Glutamatergic neuron (in vitro differentiated cells): ENCODE measurements around the gene GRIP1. TPM values are rescaled to one million over a fixed set of nuclear protein-coding genes. Genes with fewer than 3 reads are reported as not detected.

Source experiments
- DNase-seq: peaks from one replicate; pipeline ENCODE4 v3.0.0; 2022
- H3K27ac Mint-ChIP-seq: one replicate; pipeline ENCODE4 v1.8.0; 2020; ENCODE audit warnings: mild to moderate bottlenecking, mixed read lengths, inconsistent platforms; ENCODE audit not compliant: unreplicated experiment
- H3K27me3 Mint-ChIP-seq: one replicate; pipeline ENCODE4 v1.8.0; 2020; ENCODE audit warnings: mild to moderate bottlenecking, moderate library complexity, mixed read lengths, inconsistent platforms; ENCODE audit not compliant: unreplicated experiment
- H3K36me3 Mint-ChIP-seq: one replicate; pipeline ENCODE4 v1.8.0; 2020; ENCODE audit warnings: mild to moderate bottlenecking, mixed read lengths, inconsistent platforms; ENCODE audit not compliant: unreplicated experiment
- H3K4me1 Mint-ChIP-seq: one replicate; pipeline ENCODE4 v1.8.0; 2020; ENCODE audit warnings: mild to moderate bottlenecking, low read depth, mixed read lengths, inconsistent platforms; ENCODE audit not compliant: unreplicated experiment
- H3K4me3 Mint-ChIP-seq: one replicate; pipeline ENCODE4 v1.8.0; 2020; ENCODE audit warnings: mild to moderate bottlenecking, mixed read lengths, inconsistent platforms; ENCODE audit not compliant: unreplicated experiment
- H3K9me3 Mint-ChIP-seq: one replicate; pipeline ENCODE4 v1.8.0; 2020; ENCODE audit warnings: mild to moderate bottlenecking, moderate library complexity, mixed read lengths, inconsistent platforms; ENCODE audit not compliant: unreplicated experiment
- CTCF ChIP-seq: fragments of 200-600 bp; sonication (generic); IDR thresholded peaks from one replicate; pipeline ENCODE4 v1.5.0; 2021; ENCODE audit not compliant: partially characterized antibody, unreplicated experiment
- total RNA-seq: library from RNA; stranded (reverse); fragmentation: NEBNext Ultra II Directional; extraction: Animal tissue kit (Norgen Biotek cat#: 25700); gene quantifications from one replicate; pipeline ENCODE4 v1.2.1, GENCODE V29; 2021; ENCODE audit not compliant: unreplicated experiment

The GRIP1 gene
- total RNA-seq, 1 donor from 2014 or later = 67.1 TPM

- Mint-ChIP-seq H3K27ac (no peak overlapping the region), H3K4me3 (no peak overlapping the region), H3K9me3 (peaks cover 4% of the 10 kb centered on the region), H3K36me3 (peaks cover 10% of the 10 kb centered on the region), H3K4me1 (no peaks in the 10 kb centered on the region), H3K27me3 (no peaks in the 10 kb centered on the region)
- TF ChIP-seq CTCF = no peak
- no peak for DNase-seq
Observed at GRCh38 chr12:66508025-66508424, 170.9 kb downstream of the GRIP1 start.

- Mint-ChIP-seq H3K36me3 (no peaks in the 10 kb centered on the region), H3K4me1 (no peaks in the 10 kb centered on the region), H3K27ac (no peak overlapping the region), H3K4me3 (no peak overlapping the region), H3K27me3 (no peaks in the 10 kb centered on the region), H3K9me3 (no peaks in the 10 kb centered on the region)
- no peak for DNase-seq
- TF ChIP-seq CTCF = no peak
Observed at GRCh38 chr12:66503746-66504145, 175.1 kb downstream of the GRIP1 start.

GRCh38 chr12:66502911-66503310 lies 176.0 kb downstream of the GRIP1 start:
- H3K27me3 Mint-ChIP-seq = no peaks in the 10 kb centered on the region
- no peaks in the 10 kb centered on the region for H3K36me3 Mint-ChIP-seq
- no peak overlapping the region for H3K27ac Mint-ChIP-seq
- H3K4me1 Mint-ChIP-seq = no peaks in the 10 kb centered on the region
- no peak for DNase-seq
- TF ChIP-seq CTCF = no peak
- H3K9me3 Mint-ChIP-seq = peaks cover 1% of the 10 kb centered on the region
- no peak overlapping the region for H3K4me3 Mint-ChIP-seq

- peaks cover 7% of the 10 kb centered on the region for H3K27me3 Mint-ChIP-seq
- H3K27ac Mint-ChIP-seq = no peak overlapping the region
- no peak overlapping the region for H3K4me3 Mint-ChIP-seq
- no peak for DNase-seq
- peaks cover 2% of the 10 kb centered on the region for H3K9me3 Mint-ChIP-seq
- no peaks in the 10 kb centered on the region for H3K36me3 Mint-ChIP-seq
- H3K4me1 Mint-ChIP-seq = peaks cover 4% of the 10 kb centered on the region
- TF ChIP-seq CTCF = no peak
Observed at GRCh38 chr12:66500841-66501240, 178.0 kb downstream of the GRIP1 start.

GRCh38 chr12:66500091-66500490 lies 178.8 kb downstream of the GRIP1 start:
- no peak for DNase-seq
- Mint-ChIP-seq H3K9me3 (peaks cover 2% of the 10 kb centered on the region), H3K4me3 (no peak overlapping the region), H3K36me3 (no peaks in the 10 kb centered on the region), H3K27ac (no peak overlapping the region), H3K4me1 (peaks cover 4% of the 10 kb centered on the region), H3K27me3 (peaks cover 7% of the 10 kb centered on the region)
- no peak for TF ChIP-seq CTCF
